ENCODE data around the gene ATP6V1G1. TPM values are rescaled to one million over a fixed set of nuclear protein-coding genes. Genes with fewer than 3 reads are reported as not detected.

ATP6V1G1 gene
- total RNA-seq, 2 donors from 2014 or later = 141 to 153 TPM

DNA sequence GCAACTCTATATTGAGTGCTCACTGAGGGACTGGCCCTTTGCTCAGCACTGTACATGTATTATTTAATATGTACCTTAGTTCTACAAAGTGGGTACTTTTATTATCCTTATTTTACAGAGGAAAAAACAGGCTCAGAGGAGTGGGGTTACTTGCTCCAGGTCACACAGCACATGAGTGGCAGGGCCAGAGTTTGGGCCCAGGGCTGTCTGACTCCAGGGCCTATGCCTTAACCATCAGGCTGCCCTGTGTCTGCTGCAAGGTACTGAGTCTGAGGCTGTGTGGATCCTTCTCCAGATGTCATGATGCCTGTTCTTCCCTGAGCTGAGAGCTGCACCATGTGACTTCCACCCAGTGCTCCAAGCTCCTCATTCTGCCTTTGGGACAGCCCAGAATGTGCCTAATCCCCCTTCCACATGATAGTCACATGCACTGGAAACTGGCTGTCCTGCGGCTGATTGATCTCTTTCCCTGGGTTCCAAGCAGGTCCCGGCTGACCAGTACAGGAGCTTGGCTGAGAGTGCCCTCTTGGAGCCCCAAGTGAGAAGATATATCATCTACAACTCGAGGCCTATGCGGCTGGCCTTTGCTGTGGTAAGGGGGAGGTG is 38.9 kb downstream of the ATP6V1G1 start:
- H3K4me1 ChIP-seq = peaks cover 0 to 8% of the 10 kb centered on the region in 2 donors
- no peaks in the 10 kb centered on the region for H3K9me3 ChIP-seq
- no peak overlapping the region for H3K27ac ChIP-seq
- TF ChIP-seq, protein P1, sequence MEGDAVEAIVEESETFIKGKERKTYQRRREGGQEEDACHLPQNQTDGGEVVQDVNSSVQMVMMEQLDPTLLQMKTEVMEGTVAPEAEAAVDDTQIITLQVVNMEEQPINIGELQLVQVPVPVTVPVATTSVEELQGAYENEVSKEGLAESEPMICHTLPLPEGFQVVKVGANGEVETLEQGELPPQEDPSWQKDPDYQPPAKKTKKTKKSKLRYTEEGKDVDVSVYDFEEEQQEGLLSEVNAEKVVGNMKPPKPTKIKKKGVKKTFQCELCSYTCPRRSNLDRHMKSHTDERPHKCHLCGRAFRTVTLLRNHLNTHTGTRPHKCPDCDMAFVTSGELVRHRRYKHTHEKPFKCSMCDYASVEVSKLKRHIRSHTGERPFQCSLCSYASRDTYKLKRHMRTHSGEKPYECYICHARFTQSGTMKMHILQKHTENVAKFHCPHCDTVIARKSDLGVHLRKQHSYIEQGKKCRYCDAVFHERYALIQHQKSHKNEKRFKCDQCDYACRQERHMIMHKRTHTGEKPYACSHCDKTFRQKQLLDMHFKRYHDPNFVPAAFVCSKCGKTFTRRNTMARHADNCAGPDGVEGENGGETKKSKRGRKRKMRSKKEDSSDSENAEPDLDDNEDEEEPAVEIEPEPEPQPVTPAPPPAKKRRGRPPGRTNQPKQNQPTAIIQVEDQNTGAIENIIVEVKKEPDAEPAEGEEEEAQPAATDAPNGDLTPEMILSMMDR (IDR thresholded peaks at IDR 0.05) = no peak
- H3K27me3 ChIP-seq = no peaks in the 10 kb centered on the region
- peaks cover 27% of the 10 kb centered on the region for H3K36me3 ChIP-seq
- DNase-seq (ENCODE audit: low spot score) = no peak
- no peak overlapping the region for H3K4me3 ChIP-seq

DNA sequence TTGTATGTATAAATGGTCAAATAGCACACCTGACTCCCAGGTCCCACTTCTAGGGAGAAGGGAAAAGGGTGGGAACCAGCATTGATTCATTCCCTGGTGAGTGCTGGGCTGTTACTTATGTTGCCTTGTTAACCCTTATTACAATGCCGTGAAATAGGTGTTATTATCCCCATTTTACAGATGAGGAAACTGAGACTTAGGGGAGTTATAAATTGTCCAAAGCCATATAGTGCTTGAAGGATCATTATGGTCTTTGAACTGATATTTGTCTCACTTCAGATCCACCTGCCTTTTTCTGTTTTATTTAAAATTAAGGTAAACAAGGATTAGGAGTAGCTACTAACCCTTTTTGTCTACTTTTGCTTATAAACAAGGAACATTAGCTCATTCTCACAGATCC is 40.0 kb downstream of the ATP6V1G1 start:
- Histone ChIP-seq H3K36me3 (peaks cover 27% of the 10 kb centered on the region), H3K27ac (no peak overlapping the region)
- TF ChIP-seq, protein P1 (IDR thresholded peaks at IDR 0.05) = no peak

DNA sequence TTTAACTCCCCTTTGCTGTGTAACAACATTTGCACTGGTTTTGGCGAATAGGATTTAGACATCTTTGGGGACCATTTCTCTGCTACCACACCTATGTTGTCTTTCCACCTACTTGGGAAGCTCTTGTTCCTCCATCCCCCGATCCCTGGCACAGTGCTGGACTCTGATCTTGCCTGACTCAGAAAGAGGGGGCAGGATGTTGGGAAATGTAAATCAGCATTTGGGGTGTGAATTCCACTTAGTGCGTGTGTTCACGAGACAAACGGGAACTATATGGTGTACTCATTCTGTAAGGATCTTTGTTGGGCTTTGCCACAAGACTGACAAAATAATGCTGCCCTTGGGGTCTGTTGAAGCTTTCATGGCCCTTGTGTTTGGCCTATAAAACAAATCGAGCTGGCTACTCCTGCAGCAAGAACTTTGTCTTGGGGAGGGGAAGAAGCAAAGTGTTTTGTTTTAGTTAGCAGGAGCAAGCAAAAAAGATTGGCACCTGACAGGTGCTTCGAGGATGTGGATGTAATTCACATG is 42.1 kb downstream of the ATP6V1G1 start:
- no peaks in the 10 kb centered on the region for H3K27me3 ChIP-seq
- DNase-seq (ENCODE audit: low spot score) = no peak
- TF ChIP-seq, protein P1 (IDR thresholded peaks at IDR 0.05) = no peak
- H3K4me3 ChIP-seq = no peak overlapping the region
- H3K4me1 ChIP-seq = no peaks in the 10 kb centered on the region
- H3K27ac ChIP-seq = no peak overlapping the region
- peaks cover 27% of the 10 kb centered on the region for H3K36me3 ChIP-seq
- H3K9me3 ChIP-seq = no peaks in the 10 kb centered on the region

More for the DNA sequence above, 40.0 kb downstream of the ATP6V1G1 start:
- Histone ChIP-seq H3K4me1 (no peaks in the 10 kb centered on the region), H3K27me3 (no peaks in the 10 kb centered on the region), H3K9me3 (no peaks in the 10 kb centered on the region), H3K4me3 (no peak overlapping the region)
- no peak for DNase-seq (ENCODE audit: low spot score)

DNA sequence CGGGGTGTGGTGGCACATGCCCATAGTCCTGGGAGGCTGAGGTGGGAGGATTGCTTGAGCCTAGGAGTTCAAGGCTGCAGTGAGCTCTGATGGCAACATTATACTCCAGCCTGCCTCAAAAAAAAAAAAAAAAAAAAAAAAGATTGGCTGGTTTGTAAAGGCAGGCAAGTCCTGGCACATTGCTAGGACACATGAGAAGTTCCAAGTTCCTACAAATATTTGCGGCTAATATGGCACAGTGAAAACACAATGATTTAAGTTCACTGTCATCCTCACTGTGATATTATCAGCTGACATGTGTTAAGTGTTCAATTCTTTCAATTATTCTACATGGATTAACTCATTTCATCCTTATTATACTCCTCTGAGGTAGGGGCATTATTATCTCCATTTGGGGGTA is 43.6 kb downstream of the ATP6V1G1 start:
- peaks cover 27% of the 10 kb centered on the region for H3K36me3 ChIP-seq

DNA sequence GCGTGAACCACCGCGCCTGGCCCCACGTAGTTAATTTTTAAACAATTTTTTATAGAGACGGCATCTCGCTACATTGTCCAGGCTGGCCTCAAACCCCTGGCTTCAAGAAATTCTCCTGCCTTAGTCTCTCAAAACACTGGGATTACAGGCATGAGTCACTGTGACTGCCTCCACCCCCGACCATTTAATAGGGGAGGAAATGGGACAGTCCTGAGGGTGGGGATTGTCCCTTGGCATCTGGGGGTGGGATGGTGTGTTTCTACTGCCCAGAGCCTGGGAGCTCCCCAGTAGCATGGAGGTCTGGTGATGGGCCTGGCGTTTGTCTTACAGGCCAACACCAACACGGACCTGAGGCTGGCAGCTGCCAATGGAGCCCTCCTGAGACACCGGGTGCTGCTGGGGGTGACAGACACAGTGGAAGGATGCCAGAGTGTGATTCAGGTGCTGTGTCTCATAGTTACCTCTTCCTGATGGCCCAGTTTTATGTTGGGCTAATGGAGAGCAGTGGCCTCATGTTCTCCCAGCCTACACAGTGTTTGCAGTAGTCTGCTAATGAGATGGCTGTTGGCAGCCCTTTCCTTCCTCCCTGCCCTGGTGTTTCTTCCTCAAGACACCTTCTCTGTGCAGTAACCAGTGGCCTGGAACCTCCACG is 46.0 kb downstream of the ATP6V1G1 start:
- DNase-seq (ENCODE audit: low spot score) = no peak
- Histone ChIP-seq H3K27me3 (no peaks in the 10 kb centered on the region), H3K36me3 (peaks cover 27% of the 10 kb centered on the region), H3K4me3 (no peak overlapping the region), H3K9me3 (no peaks in the 10 kb centered on the region), H3K27ac (no peak overlapping the region), H3K4me1 (no peaks in the 10 kb centered on the region)
- TF ChIP-seq, protein P1 (IDR thresholded peaks at IDR 0.05) = no peak

More for the DNA sequence above, 43.6 kb downstream of the ATP6V1G1 start:
- no peaks in the 10 kb centered on the region for H3K27me3 ChIP-seq
- no peaks in the 10 kb centered on the region for H3K4me1 ChIP-seq
- H3K9me3 ChIP-seq = no peaks in the 10 kb centered on the region
- H3K4me3 ChIP-seq = no peak overlapping the region
- TF ChIP-seq, protein P1 (IDR thresholded peaks at IDR 0.05) = no peak
- H3K27ac ChIP-seq = no peak overlapping the region
- no peak for DNase-seq (ENCODE audit: low spot score)

Measured in right atrium auricular region (tissue), 2 donors.